ENCODE data around the gene SLC4A9. TPM values are rescaled to one million over a fixed set of nuclear protein-coding genes. Genes with fewer than 3 reads are reported as not detected.

The SLC4A9 gene
- total and polyA plus RNA-seq, 2 donors (not counting 3 experiments of a cell fraction or from before 2014, with no cell fraction given), result not detected

DNA sequence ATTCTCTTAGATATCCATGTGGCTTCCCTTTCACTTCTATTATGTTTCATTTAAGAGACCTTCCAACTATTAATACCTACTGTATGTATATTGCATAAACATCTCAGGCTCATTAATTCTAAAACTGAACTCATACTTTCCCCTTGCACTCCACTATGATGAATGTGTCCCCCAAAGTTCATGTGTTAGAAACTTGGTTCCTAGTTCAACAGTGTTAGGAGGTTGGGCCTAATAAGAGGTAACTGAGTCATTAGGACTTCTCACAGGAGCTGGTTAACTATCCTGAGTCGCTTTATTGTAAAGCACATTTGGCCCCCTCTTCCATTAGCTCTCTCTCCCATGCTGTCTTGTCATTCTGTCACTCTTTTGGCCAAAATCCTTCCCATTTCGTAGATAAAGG lies 63.6 kb downstream of the SLC4A9 start:
- no peak overlapping the region for H3K4me3 ChIP-seq (replicated peaks in 1 of 3; ENCODE audit: insufficient read depth in 1 of 3, low read depth in 1 of 3, low read length in 3 of 3)
- dilution Hi-C loops (cut with MboI; ENCODE audit: extremely low pct_ligation_motif_present, low sequenced_read_pairs) (no loop called here), intact Hi-C loops (cut with micrococcal nuclease) (no loop called here)
- H3K9me1 ChIP-seq (replicated peaks; ENCODE audit: control insufficient read depth, extremely low read depth, insufficient read depth, low read length), result peaks cover under 1% of the 10 kb centered on the region
- H3K27ac ChIP-seq (ENCODE audit: insufficient read depth, low read depth, low read length), result no peak overlapping the region
- H3K36me3 ChIP-seq (ENCODE audit: control insufficient read depth in 2 of 2, extremely low read depth in 1 of 2, insufficient read depth in 2 of 2, low read length in 2 of 2), result no peaks in the 10 kb centered on the region
- H3K4me2 ChIP-seq (ENCODE audit: insufficient read depth, low read length), result no peak overlapping the region
- H3K9me3 ChIP-seq (replicated peaks; ENCODE audit: control insufficient read depth, insufficient read depth, low read length), result no peaks in the 10 kb centered on the region
- ChIA-PET POLR2A (no interaction called here), CTCF (no interaction called here)
- no peaks in the 10 kb centered on the region for H3K27me3 ChIP-seq (ENCODE audit: control insufficient read depth in 2 of 2, insufficient read depth in 2 of 2, low read length in 2 of 2)
- BruUV-seq (replicated peaks), result no TSS peak
- H3K9ac ChIP-seq (replicated peaks; ENCODE audit: extremely low read depth, insufficient read depth, low read length), result no peak overlapping the region
- FAIRE-seq (no peak), DNase-seq (ENCODE audit: low read depth, low spot score) (no peak)
- H3K79me2 ChIP-seq (ENCODE audit: control insufficient read depth, insufficient read depth, low read length), result peaks cover 67% of the 10 kb centered on the region
- no peak overlapping the region for H2AFZ ChIP-seq (ENCODE audit: low read depth, low read length)
- peaks cover 12% of the 10 kb centered on the region for H4K20me1 ChIP-seq (replicated peaks; ENCODE audit: control insufficient read depth, extremely low read depth, insufficient read depth, low read length)
- no peak for TF ChIP-seq GATA2 (IDR thresholded peaks at IDR 0.05; ENCODE audit: insufficient read depth, insufficient read length, low read depth, low read length)
- TF ChIP-seq, protein P1, sequence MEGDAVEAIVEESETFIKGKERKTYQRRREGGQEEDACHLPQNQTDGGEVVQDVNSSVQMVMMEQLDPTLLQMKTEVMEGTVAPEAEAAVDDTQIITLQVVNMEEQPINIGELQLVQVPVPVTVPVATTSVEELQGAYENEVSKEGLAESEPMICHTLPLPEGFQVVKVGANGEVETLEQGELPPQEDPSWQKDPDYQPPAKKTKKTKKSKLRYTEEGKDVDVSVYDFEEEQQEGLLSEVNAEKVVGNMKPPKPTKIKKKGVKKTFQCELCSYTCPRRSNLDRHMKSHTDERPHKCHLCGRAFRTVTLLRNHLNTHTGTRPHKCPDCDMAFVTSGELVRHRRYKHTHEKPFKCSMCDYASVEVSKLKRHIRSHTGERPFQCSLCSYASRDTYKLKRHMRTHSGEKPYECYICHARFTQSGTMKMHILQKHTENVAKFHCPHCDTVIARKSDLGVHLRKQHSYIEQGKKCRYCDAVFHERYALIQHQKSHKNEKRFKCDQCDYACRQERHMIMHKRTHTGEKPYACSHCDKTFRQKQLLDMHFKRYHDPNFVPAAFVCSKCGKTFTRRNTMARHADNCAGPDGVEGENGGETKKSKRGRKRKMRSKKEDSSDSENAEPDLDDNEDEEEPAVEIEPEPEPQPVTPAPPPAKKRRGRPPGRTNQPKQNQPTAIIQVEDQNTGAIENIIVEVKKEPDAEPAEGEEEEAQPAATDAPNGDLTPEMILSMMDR (IDR thresholded peaks at IDR 0.05; ENCODE audit: extremely low read depth in 1 of 2, insufficient read depth in 1 of 2, low read depth in 1 of 2, low read length in 2 of 2), result no peak
- no peak for TF ChIP-seq EZH2 (IDR thresholded peaks at IDR 0.05; ENCODE audit: borderline replicate concordance, low read depth, low read length, severe bottlenecking)
- TF ChIP-seq FOS (IDR thresholded peaks at IDR 0.05; ENCODE audit: borderline replicate concordance, insufficient read depth, low read length), result no peak
- no peak for TF ChIP-seq POLR2AphosphoS5 (IDR thresholded peaks at IDR 0.05; ENCODE audit: insufficient read depth, low read depth, low read length)
- TF ChIP-seq POLR2A (IDR thresholded peaks at IDR 0.05; ENCODE audit: low read depth, low read length), result no peak
- no peak for TF ChIP-seq JUN (IDR thresholded peaks at IDR 0.05; ENCODE audit: borderline replicate concordance, insufficient read depth, insufficient read length, low read depth)
- TF ChIP-seq, protein P2, sequence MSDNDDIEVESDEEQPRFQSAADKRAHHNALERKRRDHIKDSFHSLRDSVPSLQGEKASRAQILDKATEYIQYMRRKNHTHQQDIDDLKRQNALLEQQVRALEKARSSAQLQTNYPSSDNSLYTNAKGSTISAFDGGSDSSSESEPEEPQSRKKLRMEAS (IDR thresholded peaks at IDR 0.05; ENCODE audit: insufficient read depth, insufficient read length), result no peak
- TF ChIP-seq MYC (IDR thresholded peaks at IDR 0.05; ENCODE audit: low read depth, low read length), result no peak
- H3K4me1 ChIP-seq (ENCODE audit: control insufficient read depth, extremely low read depth, insufficient read depth, low read length), result no peaks in the 10 kb centered on the region
